Measurements from ENCODE around the gene ANP32B.
A peak's percentile ranks its signal among the peaks of the same experiment; 100 is the strongest.

Gene ANP32B

DNA sequence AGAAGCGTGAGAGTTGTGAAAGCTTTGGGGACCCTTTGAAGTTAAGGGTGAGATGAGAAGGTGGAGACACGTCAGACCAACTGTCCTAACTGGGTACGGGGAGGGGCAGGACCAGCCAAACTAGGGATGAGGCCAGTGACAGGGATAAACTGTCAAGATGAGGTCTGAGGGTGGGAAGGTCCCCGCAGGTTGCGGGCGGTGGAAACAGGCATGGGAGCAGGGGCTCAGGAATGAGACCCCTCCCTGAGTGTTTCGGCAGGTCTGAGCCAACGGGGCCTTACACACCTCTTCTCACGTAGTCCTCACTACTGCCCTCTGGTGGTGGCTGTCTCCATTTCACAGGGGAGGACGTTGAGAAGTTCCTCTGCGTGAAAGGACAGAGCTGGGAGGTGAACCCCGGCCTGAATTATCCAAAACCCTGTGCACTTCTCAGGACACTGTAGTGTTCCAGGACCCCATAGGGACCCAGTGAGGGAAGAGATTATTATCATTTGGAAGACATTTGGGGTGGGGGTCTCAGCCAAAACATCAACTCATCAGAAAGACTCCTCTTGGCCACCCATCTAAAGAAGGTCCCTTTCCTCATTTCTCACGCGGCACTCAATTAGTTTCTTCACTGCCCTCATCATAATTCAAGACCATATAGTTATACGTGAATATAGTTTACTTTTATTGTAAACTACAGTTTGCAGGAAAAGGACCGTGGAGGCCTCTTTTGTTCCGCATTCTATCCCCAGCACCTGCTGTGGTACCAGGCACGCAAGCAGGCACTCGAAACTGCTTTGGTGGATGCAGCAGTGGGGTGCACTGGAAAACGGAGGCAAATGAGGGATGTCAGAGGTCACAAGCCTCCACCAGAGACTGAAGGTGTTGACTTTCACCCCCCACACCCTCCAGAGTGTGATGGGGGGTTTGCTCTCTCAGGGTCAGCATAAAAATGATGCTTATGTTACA, 51.7 kb downstream of the ANP32B start:
- DNase-seq = no peak

DNA sequence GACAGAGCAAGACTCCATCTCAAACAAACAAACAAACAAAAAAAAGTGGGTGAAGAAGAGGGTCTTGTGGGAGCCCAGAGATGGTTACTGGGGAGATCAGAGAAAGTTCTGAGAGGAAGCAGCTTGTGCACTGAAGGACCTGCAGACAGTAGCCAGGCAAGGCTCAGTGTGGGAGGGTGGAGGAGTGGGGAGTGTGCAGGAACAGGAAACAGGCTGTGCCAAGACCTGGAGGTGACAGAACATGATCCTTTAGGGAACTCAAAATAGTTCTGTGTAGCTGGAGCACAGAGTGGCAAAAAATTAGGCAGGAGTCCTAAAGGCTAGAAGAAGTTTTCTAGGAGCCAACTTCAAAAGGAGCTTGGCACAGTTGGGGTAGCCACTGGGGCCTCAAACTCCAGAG, 54.2 kb downstream of the ANP32B start:
- no peak for DNase-seq

DNA sequence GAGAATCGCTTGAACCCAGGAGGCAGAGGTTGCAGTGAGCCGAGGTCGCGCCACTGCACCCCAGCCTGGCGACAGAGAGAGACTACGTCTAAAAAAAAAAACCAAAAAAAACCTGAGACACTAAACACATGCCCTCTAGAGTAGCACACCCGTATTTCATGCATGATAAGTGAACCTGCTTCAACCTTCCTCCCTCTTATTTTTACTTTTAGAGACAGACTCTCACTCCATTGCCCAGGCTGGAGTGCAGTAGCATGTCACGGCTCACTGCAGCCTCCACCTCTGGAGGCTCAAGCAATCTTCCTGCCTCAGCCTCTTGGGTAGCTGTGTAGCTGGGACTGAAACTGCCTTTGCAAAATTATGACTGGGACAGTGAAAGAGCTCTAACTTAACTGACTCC, 55.8 kb downstream of the ANP32B start:
- no peak for DNase-seq

DNA sequence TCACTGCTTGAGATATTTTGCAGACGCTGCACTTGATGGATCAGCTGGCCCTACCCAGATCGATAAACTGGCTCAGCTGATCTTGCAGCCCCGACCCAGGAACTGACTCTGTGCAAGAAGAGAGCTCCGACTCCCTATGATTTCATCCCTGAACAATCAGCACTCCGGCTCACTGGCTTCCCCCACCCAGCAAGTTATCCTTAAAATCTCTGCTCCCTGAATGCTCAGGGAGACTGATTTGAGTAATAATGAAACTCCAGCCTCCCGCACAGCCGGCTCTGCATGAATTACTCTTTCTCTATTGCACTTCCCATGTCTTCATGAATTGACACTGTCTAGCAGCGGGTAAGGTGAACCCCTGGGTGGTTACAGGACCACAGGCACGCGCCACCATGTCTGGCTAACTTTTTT, 56.5 kb downstream of the ANP32B start:
- DNase-seq = no peak

- DNase-seq = no peak
Observed at GRCh38 chr9:98040212-98040611, 57.1 kb downstream of the ANP32B start.

GRCh38 chr9:98043915-98044314, 60.8 kb downstream of the ANP32B start:
- no peak for DNase-seq

GRCh38 chr9:98045234-98046179, 62.4 kb downstream of the ANP32B start:
- DNase-seq = no peak

DNA sequence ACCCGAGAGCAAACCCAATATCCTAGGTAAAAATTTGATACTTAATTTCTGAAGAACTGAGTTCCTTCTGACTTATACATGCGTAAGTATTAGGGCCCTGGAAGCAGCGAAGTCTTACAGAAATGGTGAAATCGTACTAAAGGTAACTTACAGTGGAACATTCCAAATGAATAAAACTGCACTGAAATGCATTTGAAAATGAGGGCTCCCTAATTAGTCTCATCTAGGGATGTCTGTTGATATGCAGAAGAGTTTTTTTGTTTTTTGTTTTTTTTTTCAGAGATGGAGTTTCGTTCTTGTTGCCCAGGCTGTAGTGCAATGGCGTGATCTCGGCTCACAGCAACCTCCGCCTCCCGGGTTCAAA, 63.0 kb downstream of the ANP32B start:
- DNase-seq = no peak

DNA sequence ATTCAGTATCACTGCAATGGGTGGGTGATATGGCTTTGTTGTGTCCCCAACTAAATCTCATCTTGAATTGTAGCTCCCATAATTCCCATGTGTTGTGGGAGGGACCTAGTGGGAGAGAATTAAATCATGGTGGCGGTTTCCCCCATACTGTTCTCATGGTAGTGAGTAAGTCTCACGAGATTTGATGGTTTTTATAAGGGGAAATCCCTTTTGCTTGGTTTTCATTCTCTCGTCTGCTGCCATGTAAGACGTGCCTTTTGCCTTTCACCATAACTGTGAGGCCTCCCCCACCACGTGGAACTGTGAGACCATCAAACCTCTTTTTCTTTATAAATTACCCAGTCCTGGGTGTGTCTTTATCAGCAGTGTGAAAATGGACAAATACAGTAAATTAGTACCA, 63.9 kb downstream of the ANP32B start:
- no peak for DNase-seq

GRCh38 chr9:98049288-98050072, 66.3 kb downstream of the ANP32B start:
- no peak for DNase-seq

DNA sequence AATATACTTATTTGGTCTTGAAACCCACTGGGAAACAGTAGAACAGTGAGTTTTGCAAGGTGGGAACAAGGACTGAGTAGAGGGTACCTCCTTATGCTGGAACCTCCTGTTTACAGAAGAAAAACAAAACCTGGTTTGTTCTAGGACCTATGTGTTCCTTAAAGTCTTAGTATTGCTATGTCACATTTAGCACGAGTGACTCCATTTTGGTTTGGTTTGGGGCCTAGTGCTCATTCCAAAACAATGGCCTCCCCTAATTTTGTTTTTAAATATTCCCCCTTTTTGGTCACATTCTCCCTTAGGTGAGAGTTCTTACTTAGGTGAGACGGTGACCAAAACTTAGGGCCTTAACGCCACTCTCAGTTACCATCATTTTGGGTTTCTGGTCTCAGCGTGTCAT, 67.2 kb downstream of the ANP32B start:
- DNase-seq = no peak

DNA sequence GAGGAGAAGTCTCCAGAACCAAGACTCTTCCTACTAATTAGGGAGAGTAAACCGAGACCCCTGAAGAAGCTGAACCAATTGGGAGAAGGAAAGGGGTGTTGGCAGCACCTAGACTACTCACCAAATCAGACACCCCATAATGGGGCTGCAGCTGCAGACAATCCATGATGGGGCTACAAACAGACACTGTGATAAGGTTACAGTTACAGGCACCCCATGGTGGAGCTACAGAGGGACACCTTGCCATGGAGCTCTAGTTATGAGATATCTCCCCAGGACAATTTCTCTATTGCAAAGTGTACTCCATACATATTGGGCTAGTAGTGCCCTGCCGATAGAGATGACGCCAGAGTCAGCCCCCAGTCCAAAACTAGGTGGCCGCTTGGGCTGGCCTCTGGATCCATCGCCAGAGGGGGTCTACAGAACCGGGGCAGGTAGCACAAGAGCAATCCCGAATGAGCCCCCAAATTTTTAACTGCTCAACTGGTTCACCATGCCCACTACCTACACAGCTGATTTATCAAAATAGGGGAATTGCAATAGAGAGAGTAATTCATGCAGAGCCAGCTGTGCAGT, 71.3 kb downstream of the ANP32B start:
- DNase-seq = no peak

GRCh38 chr9:98056269-98057137, 73.4 kb downstream of the ANP32B start, which contains the start of gene NANS:
Gene NANS (plus strand): TSS chr9:98056732. CDS start chr9:98056809, 77 bp downstream.
- peak; percentile 17 to 62 for DNase-seq

DNA sequence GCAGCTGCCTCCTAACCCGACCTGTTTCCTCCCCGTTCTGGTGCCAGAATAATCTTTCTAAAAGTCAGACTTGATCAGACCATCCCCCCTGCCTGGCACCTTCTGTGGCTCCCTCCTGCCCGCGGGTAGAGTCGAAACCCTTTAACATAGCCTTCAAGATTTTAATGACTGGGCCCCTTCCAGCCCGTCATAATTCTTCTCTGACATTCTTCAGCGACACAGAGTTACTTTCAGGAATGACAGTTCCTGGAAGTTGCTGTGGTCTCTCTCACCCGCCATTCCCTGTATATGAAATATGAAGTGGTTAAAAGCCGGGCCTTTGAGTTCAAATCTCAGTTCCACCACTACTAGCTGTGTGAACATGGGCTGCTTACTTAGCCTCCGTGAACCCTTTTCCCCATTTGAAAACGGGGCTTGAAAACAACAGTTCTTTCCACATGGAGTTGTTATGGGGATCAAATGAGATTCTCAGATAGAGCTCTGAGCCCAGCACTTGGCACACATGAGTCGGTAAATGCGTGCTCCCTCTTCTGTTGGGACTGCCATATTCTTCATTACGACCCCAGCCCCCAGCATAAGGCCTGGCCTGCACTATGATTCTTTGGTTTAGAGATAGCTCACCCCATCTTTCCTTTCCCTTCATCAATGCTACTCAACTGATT, 74.1 kb downstream of the ANP32B start:
- DNase-seq = no peak

DNA sequence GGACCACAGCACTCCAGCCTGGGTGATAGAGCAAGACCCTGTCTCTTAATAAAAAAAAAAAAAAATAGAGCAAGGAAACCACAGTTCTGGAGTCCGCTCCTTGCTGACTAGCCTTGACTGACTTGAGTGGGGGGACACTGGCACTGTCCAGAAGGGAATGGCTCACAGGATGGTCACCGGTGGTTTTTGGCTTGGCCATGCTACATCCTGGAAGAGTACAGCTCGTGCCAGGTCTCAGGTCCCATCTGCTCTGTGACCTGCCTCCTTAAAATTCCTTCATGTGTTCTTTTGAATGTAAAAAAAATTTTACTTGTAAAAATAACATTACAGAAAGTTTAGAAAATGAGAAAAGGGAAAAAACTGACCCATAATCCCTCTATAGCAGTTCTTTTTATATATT, 79.0 kb downstream of the ANP32B start:
- no peak for DNase-seq

DNA sequence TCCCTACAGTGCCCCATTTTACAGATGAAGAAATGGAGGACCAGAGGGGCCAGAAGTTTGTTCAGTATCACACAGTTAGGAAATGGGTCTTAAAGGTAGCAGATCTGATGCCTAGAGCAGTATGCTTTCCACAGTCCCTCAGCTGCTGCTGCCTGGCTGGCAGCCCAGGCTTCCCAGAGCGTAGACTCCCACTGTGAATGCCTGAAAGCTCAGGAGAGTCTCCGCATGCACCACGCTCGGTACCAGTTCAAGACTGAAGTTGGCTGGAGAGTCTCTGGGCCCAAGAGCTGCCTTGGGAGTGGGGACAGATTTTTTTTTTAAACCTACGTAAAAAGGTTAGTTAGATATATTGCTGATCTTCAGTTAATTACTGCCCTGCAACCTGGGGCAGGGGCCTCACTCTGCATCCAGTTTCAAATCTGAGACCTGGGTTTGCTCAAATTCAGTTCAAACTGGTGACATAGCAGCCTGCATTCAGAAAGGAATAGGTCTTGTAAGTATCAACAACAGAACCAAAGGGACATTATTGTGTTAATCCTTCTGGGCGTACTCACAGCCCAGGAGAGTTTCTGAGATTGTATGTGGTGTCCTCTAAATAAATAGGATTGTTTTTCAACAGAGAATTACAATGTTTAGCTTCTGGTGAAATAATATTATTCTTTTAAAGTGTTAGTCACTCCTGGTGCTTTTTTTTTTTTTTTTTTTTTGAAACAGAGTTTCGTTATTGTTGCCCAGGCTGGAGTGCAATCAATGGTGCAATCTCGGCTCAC, 81.7 kb downstream of the ANP32B start:
- no peak for DNase-seq
